Fibroblast of the conjunctiva (primary cell): ENCODE measurements around the gene FOSL1.
A peak's percentile ranks its signal among the peaks of the same experiment; 100 is the strongest.

Experiments
- DNase-seq: peaks from one replicate; pipeline ENCODE4 v3.0.0-alpha.2; 2010; ENCODE audit warnings: low read depth

The FOSL1 gene

GRCh38 chr11:65919573-65920371 is 19.6 kb upstream of the FOSL1 start:
- DNase-seq: no peak

DNA sequence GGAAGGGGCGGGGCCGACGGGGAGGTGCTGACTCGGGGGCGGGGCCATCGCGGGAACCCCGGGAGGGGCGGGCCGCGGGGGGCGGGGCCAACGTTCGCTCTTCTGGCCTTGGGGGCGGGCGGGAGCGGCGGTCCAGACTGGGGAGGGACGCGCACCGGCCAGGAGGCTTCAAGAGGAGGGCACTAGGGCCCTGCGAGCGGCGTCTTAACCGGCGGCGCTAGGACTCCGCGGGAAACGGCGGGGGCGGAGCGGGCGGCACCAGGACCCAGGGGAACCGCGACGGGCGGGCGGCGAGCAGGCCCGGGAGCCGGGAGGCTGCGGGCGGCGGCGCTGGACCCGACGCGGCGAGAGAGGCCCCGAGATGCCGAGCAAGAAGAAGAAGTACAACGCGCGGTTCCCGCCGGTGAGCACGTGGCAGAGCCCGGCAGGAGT is 19.0 kb upstream of the FOSL1 start, which contains the start of gene DRAP1:
Gene DRAP1 (plus strand): TSS at position 286 of the 432 bp plus-strand sequence. CDS start 76 bp downstream, at position 362.
- DNase-seq: peak; percentile 97

- no peak for DNase-seq
These were observed 18.3 kb upstream of the FOSL1 start, which contains the start of gene C11orf68 for GRCh38 chr11:65918211-65919140. Gene C11orf68, minus strand, starts transcription at chr11:65919062. Its CDS starts 31 bp downstream, at chr11:65919031.

GRCh38 chr11:65917434-65918210 is 17.4 kb upstream of the FOSL1 start:
- no peak for DNase-seq

DNA sequence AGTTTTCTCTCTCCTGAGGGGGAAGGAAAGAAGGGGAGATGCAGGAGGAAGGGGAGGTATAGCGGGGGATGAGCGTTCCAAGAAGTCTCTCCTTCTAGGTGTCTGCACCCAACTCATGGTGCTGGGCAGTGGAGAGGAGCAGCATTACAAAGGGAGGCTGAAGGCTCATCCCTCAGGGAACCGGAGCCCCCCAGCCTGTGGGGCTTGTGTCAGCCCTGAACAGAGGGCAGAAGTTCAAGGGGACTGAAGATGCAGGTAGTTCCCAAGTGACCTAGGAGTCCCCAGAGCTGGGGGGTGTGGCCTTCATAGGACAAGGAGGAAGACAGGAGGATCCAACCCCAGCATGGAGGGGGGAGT is 16.9 kb upstream of the FOSL1 start:
- no peak for DNase-seq

DNA sequence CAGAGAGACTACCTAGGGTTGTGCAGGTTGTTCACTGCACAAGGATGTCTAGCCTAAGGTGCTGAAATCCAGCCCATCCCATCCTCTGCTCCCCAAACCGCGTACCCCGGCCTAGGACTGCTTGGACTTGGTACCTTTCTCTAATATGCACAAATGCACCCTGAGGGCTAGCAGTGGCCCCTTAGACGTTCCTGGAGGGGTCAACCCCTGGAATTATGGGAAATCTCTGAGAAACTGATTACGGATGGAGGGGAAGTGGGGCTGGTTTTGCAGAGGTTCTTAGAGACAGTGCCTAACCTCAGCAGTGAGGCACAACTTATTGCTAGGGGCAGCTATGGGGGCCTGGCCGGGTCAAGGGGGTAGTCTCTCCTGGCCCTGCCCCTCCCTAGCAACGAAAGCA is 16.2 kb upstream of the FOSL1 start:
- DNase-seq: no peak

- peak; percentile 94 for DNase-seq
These were observed 15.6 kb upstream of the FOSL1 start for GRCh38 chr11:65915821-65916251.

- DNase-seq: no peak
These were observed 15.1 kb upstream of the FOSL1 start for GRCh38 chr11:65915101-65915820.

GRCh38 chr11:65912845-65913244 is 12.7 kb upstream of the FOSL1 start:
- no peak for DNase-seq

DNA sequence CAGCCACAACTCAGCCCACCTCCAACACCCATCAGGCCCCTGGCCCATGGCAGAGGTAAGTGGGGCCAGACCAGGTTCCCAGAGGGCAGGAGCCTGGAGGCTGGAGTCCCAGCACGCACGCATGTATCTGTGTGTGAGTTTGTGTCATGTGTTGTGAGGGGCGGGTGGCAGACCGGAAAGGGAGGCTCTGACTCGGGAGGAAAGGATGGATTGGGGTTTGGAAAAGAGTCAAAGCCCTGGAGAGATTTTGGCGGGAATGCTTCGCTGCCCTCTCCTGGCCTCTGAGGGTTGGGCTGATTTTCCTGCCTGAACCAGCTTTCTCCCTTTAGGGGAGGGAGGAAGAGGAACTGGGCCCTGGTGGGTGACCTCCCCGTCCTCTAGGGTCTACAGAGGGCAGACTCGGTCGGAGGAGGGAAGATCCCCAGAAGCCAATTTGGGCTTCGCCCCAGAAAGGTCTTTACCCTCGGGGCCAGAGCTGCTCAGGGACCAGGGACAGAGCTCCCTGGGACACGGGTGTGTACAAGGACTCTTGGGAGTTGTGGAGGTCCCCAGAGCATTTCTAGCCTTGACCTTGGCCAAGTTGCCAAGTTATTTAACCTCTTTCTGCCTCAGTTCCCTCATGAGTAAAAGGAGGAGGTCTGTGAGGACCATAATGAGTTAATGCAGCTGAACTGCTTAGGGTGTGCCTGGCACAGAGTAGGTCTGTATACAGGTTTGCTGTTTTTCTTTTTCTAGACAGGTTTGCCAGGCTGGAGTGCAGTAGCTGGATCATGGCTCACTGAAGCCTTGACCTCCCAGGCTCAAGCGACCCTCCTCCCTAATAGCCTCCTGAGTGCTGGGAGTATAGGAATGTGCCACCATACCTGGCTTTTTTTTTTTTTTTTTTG is 11.7 kb upstream of the FOSL1 start:
- DNase-seq: no peak

- no peak for DNase-seq
These were observed 7.7 kb upstream of the FOSL1 start for GRCh38 chr11:65907878-65908277.

GRCh38 chr11:65906602-65907001 is 6.4 kb upstream of the FOSL1 start:
- DNase-seq: no peak

DNA sequence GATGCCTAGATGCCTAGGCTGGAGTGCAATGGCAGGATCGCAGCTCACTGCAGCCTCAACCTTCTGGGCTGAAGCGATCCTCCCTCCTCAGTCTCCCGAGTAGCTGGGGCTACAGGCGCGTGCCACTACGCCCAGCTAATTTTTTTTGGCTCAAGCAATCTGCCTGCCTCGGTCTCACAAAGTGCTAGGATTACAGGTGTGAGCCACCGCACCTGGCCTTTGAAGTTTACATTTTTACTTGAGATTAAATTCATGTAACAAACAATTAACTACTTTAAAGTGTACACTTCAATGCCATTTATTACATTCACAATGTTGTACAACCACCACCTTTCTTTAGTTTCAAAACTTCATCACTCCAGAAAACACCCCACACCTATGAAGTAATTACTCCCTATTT is 3.5 kb upstream of the FOSL1 start:
- DNase-seq: no peak

DNA sequence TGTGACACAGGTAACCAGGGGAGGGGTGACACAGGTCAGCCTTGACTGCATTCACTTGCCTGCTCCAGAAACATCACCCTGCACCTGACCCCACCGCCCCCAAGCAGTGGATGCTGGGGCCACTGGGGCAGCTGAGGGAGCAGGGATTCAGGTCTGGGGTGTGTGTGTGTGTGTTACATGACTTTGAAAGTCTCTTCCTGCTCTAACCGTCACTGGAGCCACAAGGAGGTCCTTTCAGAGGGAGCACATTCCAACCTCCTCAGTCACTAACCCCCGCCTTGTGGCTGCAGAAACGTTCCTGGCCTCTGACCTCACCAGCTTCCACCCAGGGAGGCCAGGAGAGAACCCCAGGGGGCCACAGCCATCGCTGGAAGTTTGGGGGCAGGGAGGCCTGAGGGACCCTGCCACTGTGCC is 2.9 kb upstream of the FOSL1 start:
- no peak for DNase-seq

DNA sequence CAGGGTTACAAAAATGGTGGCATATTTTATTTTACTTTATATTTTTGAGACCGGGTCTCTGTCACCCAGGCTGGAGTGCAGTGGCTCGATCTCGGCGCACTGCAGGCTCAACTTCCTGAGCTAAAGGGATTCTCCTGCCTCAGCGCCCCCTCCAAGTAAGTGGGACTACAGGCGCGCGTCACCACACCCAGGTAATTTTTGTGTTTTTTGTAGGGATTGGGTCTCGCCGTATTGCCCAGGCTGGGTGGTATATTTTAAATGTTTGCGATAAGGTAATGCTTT is 652 bp upstream of the FOSL1 start:
- DNase-seq: no peak

GRCh38 chr11:65899356-65900124 is 648 bp downstream of the FOSL1 start:
- DNase-seq: no peak

- DNase-seq: no peak
These were observed 1.4 kb downstream of the FOSL1 start for GRCh38 chr11:65898656-65899355.

DNA sequence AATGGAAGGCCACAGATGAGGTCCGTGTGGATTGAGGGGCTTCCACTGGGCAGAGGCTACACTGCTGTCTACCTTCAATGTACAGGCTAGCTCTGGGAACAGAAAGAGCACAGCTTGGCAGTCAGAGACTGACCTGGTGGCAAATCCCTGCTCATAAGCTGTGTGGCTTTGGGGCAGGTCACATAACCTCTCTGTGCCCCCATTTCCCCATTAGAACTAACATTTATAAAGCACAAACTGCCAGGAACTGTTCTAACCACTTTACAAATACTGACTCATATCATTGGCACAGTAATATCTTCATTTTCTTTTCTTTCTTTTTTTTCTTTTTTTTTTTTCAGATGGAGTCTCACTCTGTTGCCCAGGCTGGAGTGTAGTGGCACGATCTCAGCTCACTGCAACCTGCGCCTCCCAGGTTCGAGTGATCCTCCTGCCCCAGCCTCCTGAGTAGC is 3.1 kb downstream of the FOSL1 start:
- DNase-seq: no peak
